Non-pigmented ciliary epithelial cell (primary cell): Measurements from ENCODE around the gene HCRTR1.

Experiments
- DNase-seq: peaks from one replicate; pipeline ENCODE4 v3.0.0-alpha.2; 2010; ENCODE audit warnings: low read depth

Gene HCRTR1

DNA sequence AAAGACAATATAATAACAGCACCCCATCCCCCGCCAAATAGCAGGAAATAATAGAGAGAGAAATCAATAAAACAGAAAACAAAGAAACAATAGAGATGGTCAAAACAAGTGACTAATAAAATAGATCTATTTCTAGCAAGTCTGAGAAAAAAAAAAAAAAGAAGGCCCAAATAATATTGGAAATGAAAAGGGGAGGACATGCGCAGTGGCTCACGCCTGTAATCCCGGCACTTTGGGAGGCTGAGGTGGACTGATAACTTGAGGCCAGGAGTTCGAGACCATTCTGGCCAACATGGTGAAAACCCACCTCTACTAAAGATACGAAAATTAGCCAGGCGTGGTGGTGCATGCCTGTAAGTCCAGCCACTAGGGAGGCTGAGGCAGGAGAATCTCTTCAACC is 18.5 kb upstream of the HCRTR1 start:
- DNase-seq, result no peak

DNA sequence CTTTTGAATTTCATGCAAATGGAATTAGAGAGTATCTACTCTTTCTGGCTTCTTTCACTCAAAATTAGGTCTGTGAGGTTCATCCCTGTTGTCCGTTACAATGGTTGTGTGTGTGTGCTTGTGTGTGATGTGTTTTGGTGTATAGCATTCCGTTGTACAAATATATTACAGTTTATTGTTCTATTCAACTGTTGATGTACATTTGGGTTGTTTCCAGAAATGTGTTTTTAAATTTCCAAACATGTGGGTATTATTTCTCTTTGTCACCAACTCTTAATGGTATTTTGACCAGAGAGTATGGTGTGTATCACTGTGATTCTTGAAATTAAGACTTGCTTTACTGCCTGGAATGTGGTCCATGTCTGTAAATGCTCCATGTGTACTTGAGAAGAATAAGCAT is 16.8 kb upstream of the HCRTR1 start:
- DNase-seq, result no peak

DNA sequence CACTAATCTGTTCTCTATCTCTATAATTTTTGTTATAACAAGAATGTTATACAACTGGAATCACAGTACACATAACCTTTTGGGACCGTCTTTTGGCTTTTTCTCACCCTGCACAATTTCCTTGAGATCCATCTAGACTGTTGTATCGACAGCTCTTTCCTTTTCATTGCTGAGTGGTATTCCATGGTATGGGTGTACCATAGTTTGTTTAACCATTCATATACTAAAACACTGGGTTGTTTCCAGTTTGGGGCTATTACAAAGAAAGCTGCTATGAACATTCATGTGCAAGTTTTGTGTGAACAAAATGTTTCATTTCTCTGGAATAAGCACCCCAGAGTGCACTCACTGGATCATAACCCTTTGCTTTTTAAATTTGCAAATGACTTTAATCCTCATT is 15.4 kb upstream of the HCRTR1 start:
- no peak for DNase-seq

DNA sequence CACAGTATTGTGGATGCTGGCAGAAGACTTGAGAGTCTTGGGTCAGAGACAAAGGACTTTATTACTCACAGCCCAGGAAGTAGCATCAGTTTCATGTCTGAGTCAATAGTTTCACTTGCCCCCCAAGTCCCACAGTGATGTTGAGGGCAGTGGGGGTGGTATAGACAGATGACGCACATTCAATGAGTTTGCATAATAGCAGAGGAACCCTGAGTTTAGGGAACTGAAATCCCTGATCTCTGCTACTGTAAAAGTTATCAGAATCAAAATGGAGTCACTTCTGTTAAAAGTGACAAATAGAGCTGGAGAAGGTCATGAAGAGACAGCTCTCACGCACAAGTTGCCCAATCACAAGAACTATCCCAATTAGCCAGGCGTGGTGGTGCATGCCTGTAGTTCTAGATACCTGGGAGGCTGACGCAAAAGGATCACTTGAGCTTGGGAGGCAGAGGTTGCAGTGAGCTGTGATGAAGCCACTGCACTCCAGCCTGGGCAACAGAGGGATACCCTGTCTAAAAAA is 11.5 kb upstream of the HCRTR1 start:
- DNase-seq, result peak; percentile 51

DNA sequence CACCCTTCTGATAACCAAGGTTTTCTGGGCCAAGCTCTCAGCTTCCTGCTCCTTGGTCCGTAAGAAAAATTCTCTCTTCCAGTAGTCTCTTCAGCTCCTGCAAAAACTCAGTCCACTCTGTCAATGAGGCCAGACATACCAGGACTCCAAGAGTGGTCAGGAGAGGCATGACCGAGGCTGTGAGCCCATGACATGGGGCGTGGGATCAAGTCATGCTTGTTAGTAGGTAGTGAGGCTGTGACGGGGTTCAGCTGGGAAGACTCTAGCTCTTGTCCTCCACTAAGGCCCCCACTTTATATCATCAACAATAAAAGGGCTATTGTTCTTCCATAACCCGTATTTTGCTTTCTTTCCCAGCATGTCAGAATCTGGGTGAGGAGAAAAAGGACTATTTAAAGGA is 10.1 kb upstream of the HCRTR1 start:
- DNase-seq, result no peak

DNA sequence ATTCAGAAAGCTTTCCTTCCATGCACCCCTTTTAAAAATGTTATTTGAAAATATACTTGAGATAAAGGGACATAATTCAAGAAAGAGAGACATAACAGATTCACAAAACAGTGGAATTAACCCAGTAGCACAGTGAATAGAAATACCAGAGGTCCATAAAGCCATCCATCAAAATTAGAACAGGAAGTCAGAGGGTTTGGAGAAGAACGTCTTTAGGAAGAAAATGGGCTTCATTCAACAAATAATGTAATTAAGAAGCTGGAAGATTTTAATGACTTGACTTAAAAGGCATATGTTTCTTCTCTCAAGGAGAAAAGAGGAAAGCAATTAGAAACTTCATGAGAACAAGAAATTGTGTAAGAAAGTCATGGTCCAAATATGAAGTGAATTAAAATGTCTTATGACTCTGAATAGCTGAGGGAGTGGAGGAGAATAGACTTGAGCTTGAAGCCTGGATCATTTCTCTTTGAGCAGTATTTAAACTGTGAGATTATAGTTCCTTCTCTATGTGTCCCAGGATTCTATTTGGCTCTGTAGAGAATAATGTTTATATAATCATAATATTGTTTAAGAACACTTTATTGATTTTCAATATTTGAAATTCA is 7.9 kb upstream of the HCRTR1 start:
- DNase-seq, result no peak

DNA sequence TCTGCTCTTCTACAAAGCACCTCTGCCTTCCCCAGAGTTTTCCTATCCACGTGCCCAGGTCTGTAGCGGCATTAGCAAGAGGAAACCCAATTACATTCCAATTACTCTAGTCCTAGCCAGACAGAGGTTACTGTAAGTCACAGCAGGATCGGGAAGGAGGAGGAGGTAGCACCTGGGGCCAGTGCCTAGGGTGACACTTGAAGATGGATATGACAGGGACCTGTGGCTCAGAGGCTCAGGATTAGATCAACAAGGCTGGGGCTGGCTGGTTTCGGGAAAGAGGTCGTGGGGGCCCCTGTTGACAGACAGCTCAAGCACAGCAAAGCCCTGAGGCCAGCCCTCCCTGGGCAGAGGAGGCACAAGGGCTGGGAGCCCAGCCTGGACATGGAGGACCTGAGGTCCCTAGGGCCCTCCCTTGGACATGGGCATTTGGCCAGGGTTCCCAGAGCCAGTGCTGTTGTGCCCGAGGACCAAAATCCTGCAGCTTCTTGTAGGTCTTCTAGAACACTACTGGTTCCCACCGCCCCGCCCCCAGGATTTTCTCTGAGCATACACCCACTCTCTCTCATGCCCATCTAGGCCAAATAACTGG is 3.0 kb upstream of the HCRTR1 start:
- DNase-seq, result no peak

DNA sequence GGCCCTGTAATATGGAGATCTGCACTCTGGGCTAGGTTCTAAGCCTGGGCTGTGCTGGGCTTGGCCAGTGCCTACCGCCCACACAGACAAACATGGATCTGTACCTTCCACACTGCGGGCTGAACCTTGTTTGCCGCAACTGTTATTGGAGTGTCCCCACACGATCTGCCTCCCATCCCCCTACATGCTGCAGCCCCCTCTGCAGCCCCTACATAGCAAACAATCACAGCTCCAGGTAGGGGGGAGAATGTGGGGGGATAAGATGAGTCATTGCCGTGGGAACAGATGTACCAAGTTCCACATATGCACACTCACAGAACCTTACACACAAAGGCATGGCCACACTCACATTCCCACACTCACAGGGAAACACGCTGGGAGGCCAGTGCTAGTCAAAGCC is 2.1 kb upstream of the HCRTR1 start:
- DNase-seq, result no peak

DNA sequence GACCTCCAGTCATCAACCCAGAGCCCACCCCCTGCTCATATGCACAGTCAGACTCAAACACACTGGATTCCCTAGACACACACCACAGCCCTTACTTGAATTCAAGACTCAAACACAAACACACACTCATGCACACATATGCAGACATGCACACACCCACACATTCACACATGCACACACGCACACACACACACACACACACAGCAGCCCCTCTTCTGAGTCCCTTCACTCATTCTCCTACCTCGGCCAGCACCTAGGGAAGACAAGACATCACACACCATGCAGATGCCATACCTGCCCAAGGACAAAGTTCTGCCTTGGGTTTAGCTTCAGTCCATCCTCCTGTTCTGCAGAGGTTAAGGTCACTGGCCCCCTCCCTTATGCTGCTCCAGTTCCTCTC is 1.6 kb upstream of the HCRTR1 start:
- no peak for DNase-seq

DNA sequence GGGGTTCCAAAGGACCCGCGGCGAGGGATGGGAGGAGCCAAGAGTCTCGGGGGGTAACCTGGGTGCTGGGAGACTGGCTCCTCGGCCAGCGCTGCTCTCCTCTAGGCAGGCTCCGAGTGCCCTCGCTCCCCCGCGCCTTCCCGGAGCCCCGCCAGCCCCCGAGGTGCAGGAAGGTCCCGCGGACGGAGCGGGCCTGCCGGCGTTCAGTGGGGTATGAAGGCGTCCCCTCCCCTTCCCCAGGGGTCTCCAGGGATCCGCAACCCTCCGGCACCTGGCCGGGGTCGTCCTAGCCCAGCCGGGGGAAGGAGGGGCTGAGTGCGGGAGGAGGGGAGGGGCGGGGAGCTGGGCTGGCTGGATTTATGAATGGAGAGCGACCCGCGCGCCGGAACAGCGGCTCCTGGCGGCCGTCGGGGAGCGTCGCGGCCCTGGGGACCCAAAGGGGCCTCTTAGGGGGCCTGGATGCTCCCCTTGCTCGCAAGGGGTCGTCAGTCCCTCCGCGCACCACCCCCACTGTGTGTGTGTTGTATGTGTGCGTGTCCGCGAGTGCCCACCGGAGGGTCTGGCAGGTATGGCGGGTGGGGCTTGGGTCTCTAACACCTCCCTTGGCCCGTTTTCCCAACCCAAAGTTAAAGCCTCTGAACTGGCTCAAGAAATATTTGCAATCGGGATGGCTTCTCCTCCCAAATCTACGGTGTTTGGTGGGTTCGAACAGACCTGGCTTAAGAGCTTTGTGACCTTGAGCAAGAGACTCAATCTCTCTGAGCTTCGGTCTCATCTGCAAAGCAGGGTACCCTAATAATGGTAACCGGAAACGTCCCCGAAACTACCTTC is 642 bp downstream of the HCRTR1 start:
- DNase-seq, result no peak

DNA sequence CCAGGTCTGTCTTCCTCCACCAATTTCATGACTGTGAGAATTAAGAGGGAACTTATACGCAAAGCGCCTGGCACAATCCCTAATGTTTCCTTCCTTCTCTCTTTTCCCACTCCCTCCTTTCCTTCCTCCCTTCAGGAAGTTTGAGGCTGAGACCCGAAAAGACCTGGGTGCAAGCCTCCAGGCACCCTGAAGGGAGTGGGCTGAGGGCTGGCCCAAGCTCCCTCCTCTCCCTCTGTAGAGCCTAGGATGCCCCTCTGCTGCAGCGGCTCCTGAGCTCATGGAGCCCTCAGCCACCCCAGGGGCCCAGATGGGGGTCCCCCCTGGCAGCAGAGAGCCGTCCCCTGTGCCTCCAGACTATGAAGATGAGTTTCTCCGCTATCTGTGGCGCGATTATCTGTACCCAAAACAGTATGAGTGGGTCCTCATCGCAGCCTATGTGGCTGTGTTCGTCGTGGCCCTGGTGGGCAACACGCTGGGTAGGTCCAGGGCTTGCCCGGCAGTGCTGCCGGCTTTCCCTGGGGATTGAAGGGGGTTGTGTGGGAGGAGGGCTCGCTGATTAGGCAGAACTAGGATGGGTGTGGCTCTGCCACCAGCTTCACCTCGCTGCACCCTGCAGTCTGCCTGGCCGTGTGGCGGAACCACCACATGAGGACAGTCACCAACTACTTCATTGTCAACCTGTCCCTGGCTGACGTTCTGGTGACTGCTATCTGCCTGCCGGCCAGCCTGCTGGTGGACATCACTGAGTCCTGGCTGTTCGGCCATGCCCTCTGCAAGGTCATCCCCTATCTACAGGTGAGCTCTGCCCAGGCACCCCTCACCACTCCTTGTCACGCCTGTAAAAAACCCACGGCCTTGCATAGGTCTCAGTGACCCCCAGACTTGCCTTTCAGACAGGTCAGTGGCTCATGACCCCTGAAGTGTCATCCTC is 1.7 kb downstream of the HCRTR1 start:
- DNase-seq, result no peak

DNA sequence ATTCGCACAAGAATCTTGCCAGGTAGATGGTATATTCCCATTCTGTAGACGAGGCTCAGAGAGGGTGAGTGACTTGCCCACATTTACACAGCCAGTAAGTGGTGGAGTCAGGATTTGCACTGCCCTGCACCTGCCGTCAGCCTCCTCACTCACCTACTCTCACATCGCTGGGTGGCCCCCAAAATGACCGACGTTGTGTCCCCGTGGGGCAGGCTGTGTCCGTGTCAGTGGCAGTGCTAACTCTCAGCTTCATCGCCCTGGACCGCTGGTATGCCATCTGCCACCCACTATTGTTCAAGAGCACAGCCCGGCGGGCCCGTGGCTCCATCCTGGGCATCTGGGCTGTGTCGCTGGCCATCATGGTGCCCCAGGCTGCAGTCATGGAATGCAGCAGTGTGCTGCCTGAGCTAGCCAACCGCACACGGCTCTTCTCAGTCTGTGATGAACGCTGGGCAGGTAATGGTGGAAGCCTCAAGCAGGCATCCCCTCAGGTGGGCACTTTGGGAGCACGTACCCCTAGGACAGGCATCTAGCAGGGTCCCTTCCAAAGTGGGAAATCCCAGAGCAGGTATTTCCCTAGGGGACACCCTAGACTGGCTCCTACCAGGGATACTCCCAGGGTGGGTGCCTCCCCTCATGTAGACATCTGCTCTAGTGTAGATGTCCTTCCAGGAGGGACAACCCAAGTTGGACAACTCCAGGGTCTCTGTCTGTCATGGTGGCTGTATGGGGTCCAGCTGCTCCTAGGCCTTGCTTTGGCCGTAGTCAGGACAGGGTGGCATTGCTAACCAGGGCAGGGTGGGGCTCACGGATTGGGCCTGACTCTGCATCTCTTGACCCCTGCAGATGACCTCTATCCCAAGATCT is 3.4 kb downstream of the HCRTR1 start:
- DNase-seq, result no peak

DNA sequence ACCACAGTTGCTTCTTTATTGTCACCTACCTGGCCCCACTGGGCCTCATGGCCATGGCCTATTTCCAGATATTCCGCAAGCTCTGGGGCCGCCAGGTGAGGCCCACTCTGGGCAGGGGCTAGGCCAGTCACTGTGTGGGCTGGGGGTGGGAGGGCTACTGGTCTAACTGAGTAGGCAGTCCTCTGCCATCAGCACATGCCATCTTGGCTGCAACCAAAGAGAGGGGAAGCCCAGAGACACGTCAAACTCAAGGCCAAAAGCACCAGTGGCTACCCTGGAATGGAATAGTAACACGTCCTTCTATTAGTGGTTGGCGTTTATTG is 4.0 kb downstream of the HCRTR1 start:
- no peak for DNase-seq

DNA sequence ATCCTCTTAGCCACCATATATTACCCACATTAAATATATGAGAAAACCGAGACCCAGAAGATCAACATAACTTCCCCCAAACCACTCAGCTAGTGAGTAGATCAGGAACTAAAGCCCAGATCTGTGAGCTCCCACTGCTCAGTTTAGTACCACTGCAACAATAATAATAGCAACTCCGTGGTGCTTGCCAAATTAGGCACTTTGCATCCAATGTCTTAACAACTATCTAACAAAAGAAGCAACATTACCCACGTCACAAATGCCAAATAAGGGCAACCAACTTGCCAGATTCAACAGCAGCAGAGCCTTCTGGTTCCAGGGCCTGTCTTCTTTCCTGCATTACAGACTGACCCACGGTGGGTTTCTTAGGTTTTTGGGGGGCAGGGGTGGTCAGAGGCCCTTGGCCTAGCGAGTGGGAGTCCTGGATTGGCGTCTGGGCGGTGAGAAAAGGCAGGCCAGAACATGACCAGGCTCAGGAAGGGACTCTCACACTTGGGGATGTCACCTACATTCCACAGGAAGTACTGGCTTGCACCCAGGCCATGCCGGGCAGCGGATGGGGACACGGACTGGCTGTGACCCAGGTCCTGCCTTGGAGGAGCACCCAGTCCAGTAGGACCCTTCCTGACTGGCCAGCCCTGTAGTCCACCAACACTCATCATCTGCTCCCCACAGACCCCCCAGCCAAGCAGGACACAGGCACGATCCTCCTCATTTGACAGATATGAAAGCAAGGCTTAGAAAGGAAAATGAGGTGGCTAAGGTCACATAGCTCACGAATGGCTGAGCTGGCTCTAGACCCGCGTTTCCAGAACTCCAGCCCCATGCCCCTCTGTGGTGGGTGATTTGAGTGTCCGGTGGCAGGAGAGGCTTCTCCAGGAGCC is 4.6 kb downstream of the HCRTR1 start:
- DNase-seq, result no peak

DNA sequence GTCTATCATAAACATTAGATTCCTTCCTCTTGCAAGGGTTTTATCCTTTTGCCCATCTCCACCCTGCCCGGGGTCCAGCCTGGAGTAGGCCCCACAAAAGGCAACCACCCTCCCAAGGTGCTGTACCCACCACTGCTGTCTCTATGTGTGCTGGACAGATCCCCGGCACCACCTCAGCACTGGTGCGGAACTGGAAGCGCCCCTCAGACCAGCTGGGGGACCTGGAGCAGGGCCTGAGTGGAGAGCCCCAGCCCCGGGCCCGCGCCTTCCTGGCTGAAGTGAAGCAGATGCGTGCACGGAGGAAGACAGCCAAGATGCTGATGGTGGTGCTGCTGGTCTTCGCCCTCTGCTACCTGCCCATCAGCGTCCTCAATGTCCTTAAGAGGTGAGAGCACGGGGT is 5.9 kb downstream of the HCRTR1 start:
- DNase-seq, result no peak

DNA sequence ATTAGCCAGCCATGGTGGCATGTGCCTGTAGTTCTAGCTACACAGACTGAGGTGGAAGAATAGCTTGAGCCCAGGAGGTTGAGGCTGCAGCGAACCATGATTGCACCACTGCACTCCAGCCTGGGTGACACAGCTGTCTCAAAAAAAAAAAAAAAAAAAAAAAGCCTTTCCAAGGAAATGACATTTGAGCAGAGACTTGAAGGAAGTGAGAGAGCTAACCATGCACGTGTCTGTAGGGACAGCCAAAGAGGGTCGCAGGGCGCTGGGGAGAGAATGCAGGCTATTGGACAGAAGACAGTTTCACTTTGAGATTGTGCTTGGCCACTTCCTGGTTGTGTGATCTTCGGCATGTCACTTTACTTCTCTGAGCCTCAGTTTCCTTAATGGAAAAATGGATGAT is 6.8 kb downstream of the HCRTR1 start:
- DNase-seq, result no peak

DNA sequence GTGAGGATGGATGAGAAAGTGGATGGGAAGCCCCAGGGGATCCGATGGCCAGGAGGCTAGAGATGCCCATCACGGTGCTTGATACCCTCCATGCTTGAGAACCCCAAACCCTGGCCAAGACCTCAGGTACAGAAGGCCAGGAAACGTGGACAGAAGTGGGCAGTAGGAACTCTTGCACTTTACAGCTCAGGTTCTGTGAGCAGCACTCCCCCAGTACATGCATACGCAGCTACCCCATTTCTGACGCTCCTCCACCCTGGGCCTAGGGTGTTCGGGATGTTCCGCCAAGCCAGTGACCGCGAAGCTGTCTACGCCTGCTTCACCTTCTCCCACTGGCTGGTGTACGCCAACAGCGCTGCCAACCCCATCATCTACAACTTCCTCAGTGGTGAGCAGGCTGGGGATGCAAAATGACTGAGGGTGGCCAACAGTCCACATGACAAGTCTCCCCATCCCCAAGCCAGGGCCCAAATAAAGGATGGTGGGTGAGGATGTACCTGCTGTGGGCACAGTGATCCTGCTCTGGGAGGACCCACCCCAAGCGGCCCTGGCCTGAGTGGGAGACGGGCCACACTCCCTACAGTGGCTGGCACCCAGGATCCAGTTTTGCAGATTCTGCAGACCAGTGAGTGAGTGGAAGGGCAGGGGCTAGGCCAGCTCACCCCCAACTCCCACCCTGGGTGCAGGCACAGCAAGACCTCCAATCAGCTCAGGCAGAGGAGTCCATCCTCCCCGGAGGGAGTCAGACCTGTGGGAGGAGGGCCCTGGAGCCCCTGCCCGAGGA is 7.4 kb downstream of the HCRTR1 start:
- no peak for DNase-seq

DNA sequence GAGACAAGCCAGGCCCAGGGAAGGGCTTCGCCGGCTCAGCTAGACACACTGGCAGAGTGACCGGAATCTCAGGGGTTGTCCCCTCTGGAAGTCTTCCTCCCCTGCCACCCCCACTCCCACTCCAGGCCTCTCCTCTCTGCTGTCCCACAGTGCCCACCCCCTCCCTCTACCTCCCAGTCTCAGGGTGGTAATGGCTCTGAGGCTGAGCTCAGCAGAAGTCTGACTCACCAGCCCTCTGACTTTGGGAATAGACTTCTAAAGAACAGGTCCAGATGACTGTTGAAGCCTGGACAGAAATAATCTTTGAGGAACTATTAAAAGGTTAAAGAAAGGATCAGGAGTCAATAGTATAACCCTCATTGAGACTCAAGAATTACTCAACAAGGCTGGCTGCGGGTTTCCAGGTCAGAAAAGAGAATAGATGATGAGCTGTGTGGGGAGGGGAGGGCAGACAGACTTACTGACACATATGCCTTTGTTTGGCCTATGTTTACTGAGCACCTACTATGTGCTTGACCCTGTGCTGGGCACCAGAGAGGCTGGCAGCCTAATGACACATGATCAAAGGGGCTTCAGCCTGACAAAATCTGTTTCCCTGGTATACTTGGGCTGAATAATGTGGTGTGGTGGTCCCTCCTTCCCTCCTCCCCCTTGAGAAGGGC is 8.2 kb downstream of the HCRTR1 start:
- DNase-seq, result peak; percentile 28
